Stimulated activated CD8-positive, alpha-beta memory T cell treated with anti-CD3 and anti-CD28 coated beads, Interleukin-12 subunit alpha, Interleukin-12 subunit beta, amount 100 ng/mL, for 4 hours (primary cell): Measurements from ENCODE around the gene PIK3C2B.

Source experiments
- DNase-seq: peaks from one replicate; pipeline ENCODE4 v3.0.0-alpha.2; 2020; ENCODE audit warnings: low read depth

The PIK3C2B gene

DNA sequence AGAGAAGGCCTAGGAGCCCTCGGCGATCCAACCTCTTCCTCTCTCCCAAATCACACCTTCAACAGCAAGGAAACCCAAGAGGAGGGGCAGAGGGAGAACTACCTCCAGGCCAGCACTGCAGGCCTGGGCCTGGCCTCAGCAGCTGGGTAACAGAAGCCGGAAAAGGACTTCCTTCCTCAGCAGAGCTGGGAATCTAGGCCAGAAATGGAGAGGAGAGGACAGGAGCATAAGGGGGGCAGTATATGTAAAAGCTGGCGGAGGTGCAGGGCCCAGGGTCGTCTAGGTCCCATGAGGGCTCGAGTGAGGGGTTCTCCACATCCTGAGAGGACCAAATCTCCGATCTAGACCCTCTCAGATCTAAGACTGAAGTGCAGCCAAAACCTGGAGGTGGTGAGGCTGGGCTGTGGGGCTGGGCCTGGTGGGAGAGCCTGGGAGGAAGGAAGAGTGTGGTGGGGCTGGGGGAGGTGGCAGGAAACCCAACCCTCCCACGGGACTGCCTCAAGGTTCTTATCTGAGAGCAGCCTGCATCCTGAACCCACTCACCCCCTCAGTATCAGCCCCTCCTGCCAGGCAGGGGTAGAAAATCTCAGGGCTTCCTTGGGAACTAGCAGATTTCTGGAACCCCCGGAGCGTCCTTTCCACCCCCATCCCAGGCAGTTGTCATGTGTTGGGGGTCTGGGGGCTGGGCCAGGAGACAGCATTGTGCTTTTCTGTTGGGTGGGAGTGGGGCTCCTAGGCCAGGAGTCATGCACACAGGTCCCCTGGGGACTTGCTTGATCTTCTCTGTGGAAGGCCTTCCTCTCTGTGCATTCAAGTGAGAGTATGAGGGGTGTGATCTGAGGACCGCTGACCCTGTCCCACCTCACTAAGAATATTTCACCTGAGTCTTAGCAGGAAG is 33.0 kb downstream of the PIK3C2B start:
- no peak for DNase-seq

DNA sequence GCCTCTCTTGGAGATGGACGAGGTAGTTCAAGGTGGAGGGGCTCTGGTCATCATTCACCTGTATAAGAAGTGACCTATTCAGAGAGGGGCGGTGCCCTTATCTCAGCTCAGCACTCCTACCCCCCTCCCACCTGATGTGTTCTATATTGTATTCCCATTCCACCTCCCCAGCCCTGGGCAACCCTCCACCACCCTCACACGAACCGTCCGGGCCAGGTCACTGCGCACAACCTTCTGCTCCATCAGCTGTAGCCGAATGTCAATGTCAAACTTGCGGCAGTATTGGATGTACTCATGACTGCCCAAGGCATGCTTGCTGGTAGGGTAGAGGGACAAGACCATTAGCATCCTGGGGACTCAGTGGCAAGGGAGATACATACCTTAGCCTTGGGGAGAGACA is 34.3 kb downstream of the PIK3C2B start:
- no peak for DNase-seq

DNA sequence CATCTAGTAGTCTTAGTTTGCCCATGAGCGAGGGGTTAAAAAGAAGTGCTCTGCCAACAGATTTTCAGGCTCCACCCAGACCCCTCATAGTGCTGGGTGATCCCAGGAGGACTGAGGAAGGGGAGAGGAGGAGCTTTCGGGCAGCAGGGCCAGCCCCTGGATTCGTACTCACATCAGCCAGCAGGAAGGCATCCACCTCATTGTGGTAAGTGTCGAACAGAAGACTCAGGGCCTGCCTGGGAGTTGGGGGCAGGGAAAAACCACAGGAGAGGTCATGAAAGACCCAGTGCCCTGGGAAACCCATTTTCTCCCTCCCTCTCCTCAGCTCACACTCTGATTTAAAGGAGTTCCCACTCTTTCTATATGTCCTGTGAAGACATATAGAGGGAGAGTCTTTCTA is 34.9 kb downstream of the PIK3C2B start:
- DNase-seq, result no peak

DNA sequence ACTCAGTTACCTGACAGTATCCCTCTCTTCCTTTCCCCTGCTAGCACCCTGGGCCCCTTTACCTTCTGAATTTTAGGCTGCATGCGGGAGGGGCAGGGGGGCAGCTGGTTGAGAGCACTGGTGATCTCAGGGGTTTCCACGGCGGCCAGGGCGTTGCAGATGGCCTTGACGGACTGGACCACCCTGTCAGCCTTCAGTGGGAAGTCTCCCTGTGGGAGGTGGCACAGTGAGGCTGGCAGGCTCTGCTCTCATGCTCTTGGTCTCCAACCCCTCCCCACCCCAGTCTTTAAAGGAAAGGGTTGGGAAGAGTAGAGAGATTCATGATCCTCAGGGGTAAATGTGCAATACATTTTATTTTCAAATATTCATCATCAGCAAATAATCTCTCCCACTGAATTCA is 36.9 kb downstream of the PIK3C2B start:
- no peak for DNase-seq

DNA sequence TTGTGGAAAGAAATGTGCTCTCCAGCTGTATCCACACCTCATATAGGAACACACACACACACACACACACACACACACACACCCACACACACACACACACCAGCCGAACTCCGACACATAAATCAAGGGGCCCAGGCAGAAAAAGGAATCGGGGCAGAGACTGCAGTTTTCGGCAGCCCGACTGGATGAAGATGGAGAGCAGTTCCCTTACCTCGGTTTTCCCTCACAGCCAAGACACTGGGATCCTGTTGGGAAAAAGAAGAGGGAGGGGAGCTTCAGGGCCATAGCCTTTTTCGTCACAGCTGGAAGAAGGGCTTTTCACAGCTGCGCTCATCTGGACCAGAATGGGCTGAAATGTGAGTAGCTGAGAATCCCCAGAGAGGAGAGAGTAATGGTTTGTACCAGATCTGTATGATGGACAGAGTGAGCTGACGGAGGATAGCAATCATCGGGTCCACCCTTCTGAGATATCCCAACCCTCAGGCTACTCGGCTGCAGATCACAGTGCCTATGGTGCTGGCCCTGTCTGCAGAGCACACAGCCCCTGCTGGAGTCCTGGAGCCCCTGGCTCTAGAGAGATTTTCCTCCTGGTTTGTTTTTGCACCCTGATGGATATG is 37.7 kb downstream of the PIK3C2B start:
- no peak for DNase-seq

DNA sequence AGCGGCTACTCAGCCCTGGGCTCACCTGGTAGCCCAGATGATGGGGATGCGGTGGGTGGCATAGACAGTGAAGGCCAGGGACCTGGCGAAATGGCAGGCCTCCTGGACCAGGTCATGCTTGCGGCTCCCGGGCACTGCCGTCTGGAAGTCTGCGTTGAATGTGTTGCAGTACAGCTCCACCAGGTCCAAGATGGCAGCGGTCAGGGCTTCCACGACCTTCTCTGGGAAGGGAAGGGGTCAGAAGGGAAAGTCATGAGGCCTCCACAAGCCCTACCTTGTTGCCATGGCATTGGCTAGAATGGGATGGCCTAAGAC is 38.8 kb downstream of the PIK3C2B start:
- no peak for DNase-seq

DNA sequence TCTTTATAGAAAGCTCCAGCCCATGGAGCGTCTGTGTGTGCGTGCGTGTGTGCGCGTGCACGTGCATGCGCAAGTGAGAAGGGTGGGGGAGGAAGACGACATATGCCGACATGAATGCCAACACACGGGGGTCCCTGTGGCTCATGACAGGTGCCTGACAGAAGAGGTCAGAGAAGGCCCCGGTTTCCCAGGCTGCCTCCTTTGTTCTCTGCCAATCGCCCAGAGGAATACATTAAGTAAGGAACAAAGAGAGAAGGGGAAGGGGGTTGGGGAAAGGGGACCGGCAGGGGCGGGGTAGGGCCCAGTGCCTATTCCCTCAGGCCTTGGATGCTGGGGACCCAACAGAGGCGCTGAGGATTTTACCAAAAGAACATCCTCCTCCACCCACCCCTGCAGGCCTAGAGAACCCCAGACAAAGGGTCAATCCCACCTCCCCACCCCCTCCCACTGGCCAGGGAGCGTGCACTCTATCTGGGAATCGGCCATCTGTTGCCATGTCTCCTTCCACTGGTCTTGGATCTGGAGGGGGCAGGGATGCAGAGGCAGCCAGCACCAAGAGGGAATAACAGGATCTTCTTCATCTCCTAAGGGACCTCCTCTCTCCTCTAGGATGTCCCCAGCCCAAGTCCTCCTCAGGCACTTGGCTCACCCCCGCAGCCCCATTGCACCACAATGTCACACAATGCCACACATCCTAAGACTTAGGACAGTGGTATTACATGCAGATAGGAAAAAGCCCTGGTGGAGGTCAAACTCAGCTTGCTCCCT is 39.4 kb downstream of the PIK3C2B start:
- no peak for DNase-seq

DNA sequence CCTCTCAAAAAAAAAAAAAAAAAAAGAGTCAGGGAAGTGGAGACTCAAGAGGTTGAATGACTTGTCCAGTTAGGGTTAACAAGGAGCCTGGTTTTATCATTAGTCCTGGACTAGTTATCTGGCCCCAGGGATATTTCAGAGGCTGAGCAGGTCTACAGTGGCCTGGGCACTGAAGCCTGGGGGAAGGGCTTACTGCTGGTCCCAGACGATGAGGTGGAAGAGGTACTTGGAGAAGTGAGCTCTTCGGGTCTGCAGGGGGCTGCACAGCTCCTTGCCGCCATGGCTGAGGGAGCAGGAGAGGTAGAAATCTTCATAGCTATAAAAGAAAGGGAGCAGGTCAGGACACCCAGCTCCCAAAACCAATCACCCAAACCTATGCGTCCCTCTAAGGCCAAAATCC is 40.1 kb downstream of the PIK3C2B start:
- no peak for DNase-seq

DNA sequence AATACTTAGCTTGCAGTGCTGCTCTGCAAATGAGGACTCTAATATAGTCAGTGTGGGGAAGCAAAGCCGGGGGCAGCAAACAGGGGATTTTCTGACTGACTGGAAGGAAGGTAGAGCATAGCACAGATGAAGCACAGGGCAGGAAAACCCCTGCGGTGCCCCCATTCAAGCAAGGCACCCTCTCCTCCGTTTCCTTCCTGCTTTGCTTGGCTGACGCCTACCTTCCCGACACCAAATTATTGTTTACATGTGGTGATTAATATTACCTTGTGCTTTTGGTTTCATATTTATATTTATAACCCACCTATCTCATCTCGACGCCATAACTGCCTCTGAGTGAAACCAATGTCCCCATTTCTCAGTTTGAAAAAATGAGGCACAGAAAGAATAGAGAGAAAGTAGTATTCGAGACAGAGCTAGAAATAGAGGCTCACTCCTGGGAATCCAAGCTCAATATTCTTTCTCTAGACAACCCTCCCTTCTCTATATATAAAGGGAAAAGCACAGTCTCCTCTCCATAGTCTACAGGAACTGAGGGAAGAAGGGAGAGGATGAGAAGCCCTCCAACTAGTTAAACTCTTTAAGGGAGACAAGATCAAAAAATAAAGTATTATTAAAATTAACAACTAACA is 41.3 kb downstream of the PIK3C2B start:
- DNase-seq, result peak; percentile 66

DNA sequence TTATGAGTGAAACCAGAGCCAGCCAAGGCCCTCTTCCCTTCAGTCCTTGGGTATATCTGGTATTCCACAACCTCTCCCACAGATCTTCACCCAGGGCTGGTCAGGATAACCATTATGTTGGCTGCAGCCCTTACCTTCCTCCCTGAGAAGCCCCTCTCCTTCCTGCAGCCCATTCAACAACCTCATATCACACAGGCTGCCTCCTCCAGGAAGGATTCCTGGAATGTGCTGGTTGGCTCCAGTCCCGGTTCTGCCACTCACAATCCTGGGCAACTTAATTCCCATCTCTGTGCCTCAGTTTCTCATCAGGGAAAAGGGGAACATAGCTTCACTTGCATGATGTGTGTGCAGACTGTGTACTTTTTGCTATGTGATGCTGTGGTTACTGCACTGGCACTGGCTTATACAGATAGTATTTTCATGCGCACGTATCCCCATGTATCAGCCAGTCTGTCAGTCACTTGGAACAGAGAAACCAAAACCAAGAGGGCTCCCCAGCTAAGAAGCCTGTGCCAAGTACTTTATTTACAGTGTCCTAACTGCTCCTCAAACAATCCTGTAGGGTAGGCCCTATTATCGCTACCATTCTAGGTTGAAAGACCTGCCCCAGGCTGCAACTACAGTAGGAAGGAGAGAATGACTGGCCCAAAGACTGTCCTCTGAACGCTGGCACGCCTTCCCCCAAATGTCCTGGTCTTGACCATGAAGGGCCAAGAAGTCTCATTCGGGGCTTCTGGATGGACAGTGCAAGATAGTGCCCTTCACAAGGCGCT is 43.1 kb downstream of the PIK3C2B start:
- no peak for DNase-seq

DNA sequence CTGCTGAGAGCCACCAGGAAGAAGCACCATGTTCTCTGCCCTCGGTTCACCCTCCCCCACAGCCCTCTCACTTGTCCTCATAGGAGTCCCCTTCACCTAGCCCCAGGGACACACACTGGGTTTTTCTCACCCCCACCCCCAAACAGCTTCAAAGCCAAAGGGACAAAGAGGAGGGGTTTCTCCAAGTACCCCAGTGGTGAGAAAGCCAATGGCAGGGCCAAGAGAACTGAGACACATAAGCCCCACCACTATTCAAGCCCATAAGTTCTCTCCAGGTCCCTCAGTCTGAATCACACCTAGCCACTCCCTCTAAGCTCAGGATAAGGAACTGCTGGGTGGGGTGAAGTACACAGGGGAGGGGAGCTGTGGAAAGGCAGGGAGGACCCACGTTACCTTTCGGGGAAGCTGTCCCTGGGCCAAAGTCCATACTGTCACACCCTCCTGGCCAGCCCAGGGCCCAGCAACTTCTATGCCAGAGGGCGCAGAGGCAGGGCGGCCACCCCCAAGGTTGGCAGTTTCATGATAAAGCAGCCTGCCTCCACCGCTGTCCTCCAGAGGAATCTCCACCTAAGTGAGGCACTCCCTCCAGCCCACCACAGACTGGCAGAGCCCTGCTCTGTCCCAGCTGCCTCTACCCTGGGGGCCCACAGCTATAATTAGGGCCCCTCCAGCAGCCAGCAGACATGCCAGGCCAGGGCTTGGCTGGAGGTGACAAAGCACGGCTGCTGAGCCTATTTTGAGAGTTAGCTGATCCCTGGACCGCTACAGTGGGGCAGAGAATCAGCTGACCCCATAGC is 43.9 kb downstream of the PIK3C2B start:
- DNase-seq, result no peak

DNA sequence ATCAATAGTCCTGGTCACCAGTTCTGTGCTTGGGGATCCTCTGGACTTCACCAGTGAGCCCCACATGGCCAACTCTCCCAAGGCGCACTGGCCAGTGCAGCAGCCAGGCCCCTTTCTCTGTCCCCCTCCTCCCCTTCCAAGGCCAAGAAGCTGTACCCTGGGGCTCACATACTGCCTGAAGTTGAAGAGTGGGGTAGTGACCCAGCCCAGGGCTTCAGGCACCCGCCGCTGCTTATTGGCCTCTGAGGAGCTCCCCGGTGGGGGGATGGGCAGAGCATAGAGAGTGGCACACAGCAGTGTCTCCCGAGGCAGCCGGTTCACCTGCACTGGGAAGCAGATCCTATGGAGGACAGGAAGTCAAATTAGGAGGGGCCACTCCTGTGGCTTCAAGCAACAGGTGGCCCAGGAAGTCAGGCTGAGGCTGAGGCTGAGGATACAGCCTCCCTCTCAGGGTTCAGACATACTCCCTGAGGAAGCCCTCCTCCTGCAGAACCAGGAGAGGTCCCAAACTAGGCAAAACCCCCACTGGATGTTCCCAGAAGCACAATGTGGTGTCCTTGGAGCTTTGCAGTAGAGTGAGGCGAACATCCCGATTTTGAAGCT is 44.8 kb downstream of the PIK3C2B start:
- DNase-seq, result no peak

DNA sequence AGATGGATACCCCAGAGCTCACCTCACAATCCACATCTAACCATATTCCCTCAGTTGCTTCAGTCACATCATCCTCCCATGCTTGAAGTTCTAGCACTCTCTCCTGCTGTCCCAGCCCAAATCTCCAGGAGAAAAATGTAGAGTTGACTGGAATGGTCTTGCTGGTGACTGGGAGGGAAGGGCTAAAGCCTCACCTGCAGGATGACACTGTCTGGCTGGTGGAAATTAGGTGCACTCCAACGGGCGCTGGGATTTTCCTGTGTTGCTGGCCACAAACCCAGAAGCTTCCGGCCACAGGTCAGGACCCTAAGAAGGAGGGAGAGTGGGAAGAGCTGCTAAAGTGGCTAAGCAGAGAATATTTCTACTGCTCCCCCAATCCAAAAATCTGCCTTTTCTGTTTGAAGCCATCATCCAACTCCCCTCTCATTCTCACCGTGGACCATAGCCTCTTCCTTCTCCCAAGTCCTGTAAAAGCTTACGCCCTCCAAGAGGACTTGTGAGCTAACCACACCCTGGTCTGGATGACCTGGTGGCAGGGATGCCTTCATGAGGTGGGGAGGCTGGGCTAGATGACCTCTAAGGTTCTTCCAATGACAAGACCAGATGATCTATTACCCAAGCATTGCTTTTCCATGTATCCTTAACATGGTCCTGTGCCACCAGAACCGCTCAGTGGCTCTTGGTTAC is 45.5 kb downstream of the PIK3C2B start:
- DNase-seq, result no peak

DNA sequence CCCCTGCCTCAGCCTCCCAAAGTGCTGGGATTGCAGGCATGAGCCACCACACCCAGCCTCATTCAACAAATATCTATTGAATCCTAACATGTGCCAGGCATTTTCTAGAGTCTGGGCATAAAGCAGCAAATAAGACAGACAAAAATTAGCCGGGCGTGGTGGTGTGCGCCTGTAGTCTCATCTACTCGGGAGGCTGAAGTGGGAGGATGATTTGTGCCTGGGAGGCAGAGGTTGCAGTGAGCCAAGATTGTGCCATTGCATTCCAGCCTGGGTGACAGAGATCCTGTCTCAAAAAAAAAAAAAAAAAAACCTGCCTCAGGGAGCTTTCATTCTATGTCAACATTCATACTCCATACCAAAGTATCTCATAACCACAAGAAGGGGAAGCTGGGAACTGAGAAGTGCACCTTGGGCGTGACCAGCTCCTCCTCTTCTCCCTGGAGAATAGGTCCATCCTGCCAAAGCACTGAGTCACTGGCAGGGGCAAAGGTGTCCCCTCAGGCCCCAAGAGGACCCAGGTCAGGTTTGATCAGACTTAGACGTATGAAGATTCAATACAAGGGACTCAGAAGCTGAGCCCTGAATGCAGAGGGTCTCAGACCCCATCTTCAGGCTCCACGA is 46.2 kb downstream of the PIK3C2B start:
- no peak for DNase-seq

DNA sequence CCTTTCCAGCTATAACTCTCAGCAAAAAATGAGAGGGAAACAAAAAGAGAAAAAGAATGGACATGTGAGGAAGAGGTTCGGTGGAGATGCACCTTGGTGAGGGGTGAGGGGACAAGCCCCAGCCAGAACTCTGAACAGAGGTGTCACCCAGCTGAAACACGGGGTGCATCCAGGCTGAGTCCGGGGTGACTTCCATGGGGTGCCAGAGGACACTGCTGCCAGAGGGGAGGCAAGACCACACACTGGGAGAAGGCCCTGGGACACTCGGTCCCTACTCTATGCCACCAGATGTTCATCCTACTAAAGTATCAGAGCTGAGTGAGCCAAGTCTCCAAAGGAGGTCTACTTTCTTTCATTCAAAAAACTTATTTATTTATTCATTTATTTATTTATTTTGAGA is 46.9 kb downstream of the PIK3C2B start:
- DNase-seq, result no peak

DNA sequence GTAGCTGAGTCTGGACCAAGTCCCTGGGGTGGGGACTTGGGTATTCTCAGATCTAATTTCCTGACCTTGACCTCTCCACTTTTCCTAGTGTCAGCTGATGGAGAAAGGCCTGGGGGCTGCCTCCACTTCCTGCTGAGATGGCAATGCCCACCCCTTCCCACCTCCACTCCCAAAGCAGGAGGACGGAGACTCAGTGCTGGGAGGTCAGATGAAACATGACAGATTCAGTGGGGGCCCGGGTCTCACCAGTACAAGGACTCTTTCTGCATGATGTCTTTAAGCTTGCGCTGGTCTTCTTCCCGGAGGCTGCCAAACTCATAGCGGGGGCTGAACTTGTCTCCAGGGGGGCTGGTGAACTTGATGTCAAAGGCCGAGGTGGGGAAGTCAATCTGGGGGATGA is 47.4 kb downstream of the PIK3C2B start:
- no peak for DNase-seq

DNA sequence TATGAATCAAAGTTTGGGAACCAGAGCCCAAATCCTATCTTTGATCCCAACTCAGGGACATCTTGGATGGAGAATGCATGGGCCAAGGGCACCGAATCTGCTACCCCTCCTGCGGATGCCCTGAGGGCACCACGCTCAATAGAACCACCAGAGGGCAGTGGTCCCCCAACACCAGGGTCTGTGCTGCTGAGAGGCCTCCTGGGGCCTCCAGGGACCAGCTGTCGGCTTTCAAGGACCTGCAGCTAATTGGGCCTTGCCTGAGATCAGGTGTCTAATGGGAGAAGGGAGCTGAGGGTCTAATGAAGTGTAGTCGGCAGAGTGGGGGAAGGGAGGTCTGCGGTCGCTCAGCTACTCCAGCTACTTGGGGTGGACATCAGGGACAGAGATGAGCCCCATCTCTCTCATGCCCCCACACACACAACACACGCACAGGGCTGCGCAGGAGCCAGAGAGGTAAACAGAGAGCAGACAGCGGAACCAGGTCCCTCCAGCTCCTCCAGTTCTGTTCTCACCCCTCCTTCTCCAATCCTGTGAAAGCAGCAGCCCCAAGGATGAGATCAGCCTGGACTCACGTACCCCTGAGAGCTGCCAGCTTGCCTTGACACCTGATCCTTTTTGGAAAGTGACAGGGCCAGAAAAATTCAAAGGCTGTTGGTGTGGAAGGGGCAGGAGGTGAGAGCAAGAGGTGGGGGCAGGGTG is 48.0 kb downstream of the PIK3C2B start:
- DNase-seq, result peak; percentile 49

DNA sequence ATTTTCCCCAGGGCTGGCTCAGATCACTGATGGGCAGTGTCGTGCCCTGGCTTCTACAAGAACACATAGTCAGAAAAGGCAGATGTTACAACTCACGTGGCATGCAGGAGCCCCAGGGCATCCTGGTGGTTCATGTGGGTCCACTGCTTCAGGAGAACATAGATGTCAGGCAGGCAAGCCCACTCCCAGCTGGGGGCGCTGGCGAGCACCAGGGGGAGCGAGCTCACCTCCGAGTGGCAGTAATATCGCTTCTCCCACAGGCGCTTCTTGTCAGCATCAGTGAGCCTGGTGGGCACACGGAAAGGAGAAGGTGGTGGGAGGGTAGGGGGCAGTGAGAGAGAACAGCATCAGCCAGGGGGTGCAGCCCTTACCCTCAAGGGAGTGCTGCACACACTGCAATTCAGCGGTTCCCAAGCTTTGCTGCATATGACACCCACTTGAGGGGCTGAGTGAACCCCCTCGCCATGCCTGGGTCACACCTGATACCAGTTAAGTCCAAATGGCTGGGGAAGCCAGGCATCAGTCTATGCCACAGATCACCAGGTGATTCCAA is 48.7 kb downstream of the PIK3C2B start:
- no peak for DNase-seq
